Endometrial microvascular endothelial cells (primary cell): ENCODE data around the gene KRT6C. TPM values are rescaled to one million over a fixed set of nuclear protein-coding genes. Genes with fewer than 3 reads are reported as not detected.

Source experiments
- in situ Hi-C: cut with HindIII; loops from 2 replicates; pipeline ENCODE4 v1.10.0; 2017; ENCODE audit warnings: low sequenced_read_pairs, low pct_unique_long_range_greater_than_20kb; ENCODE audit errors: inconsistent ontology term
- total RNA-seq: library from RNA; depleted of rRNA; stranded (reverse); fragments of >200 nt; gene quantifications from one replicate; pipeline ENCODE4 v1.2.3, GENCODE V29; 2015; ENCODE audit errors: inconsistent ontology term

The KRT6C gene
- total RNA-seq, 1 donor from 2014 or later = not detected

DNA sequence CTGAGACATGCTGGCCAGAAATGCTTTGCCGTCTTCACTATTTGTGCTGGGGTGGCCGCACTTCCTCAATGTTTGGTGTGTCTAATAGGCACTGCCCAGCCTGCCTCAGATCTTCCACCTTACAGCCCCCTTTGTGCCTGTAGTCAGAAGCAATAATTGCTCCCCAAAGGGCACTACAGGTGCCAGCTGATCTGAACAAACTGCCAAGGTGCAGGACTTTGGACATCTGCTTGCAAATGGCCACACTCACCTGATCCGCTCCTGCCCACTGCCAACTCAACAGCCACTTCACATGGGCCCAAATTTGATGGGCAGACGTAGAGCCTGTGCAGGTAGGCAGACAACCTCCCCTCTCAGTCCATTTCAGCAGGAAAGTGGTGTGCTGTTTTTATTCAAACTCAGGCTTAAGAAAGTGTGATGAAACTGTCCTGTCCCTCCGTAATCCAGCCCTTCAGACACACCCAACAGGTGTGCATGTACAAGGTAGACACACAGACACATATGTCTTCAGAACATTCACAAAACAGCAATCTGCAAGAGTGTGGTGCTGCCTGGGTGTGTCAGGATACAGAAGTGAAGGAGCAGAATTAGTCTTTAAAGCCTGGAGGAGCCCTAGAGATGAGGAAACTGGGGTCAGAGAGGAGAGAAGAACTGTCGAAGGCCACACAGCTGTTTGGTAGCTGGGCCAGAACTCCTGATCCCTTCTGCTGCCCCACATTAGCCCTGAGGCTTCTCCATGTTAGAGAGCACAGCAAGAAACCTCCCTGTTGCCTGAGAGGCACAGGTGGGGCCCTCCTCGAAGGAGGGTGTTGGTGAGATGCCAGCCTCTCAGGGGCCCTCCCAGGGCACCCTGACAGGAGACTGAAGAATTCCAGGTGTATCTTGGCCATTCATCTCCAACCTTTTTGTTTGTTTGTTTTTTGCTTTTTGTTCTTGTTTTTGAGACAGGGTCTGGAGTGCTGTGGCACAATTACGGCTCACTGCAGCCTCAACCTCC lies 35.0 kb downstream of the KRT6C start:
- in situ Hi-C loops = no loop called here

DNA sequence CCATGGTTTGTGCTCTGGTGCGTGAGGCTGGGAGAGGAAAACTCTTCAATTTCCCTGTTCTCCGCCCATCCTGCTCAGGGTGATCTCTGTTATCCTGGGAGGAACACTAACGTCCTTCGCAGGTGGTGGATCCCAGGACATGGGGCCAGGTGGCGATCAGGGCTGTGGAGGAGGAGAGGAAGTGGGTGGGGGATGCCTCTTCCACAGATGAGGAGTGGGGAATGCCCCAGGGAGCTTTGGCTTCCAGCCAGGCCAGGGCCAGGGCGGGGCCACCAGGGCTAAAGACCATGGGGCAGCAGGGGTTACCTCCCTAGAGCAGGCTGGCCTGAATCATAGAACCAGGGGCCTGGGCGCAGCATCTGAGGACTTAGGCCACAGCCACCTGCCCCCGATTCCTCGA lies 36.1 kb downstream of the KRT6C start:
- in situ Hi-C loops = no loop called here

GRCh38 chr12:52436828-52437474 lies 36.7 kb downstream of the KRT6C start:
- in situ Hi-C loops = no loop called here

- in situ Hi-C loops = no loop called here
Observed at GRCh38 chr12:52436000-52436827, 37.4 kb downstream of the KRT6C start.

- in situ Hi-C loops = no loop called here
Observed at GRCh38 chr12:52435659-52435999, 38.0 kb downstream of the KRT6C start.

DNA sequence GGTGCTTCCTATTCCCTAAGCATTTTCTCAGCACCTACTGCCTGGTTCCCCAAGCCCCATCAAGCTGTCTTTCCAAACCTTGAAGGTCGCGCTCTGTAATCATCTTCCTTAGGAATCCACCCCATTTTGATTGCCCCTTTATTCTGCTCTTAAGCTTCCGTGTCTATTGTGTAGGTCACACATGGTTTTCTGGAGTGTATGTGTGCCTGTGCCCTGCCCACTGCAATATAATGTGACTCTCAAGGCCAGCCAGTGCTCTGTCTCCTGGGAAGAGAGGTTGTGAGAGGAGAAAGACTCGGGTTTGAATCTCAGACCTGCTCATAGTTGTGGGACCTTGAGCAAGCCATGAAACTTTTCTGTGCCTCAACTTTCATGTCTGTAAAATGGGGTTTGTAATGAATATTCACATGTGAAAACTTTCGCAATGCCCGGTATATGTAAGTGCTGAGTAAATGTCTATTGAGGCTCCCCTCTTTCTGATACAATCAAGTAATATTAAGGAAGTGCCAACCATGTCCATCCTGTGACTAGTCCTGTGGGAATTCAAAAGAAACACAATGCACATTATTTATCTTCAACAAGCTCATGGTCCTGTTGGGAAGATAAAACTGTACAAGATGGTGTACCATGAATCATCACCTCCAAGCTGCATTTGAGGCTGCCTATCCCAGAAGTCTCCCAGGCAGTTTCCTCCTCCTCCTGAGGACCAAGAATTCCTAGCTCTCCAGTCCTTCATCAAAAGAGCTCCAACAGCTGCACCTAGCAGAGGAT lies 38.7 kb downstream of the KRT6C start:
- in situ Hi-C loops = no loop called here

GRCh38 chr12:52434081-52434733 lies 39.4 kb downstream of the KRT6C start, which contains the start of gene KRT75:
TSS of gene KRT75 (minus strand) at chr12:52434371. CDS start at chr12:52434304, 67 bp downstream.
- in situ Hi-C loops = no loop called here

DNA sequence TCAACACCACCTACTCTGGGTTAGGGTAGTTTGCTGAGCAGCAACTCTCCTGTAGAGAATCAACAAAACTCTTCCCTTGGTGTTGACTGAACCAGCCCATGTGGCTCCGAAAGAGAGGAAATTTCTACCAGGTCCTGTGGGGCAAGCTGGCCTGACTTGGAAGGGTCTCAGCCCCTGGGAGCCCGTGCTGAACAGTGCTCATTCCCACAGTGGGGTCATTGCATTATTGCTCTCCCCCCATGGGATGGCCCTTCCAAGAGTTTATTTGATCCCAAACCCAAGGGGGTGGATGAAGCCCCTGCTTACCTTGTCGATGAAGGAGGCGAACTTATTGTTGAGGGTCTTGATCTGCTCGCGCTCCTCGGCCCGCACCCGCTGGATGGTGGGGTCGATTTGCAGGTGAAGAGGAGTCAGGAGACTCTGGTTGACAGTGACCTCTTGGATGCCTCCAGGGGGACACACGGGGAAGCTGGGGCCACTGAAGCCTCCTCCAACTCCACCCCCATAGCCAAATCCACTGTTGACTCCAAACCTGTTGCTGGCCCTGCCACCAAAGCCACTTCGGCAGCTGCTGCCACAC lies 40.0 kb downstream of the KRT6C start:
- in situ Hi-C loops = no loop called here

DNA sequence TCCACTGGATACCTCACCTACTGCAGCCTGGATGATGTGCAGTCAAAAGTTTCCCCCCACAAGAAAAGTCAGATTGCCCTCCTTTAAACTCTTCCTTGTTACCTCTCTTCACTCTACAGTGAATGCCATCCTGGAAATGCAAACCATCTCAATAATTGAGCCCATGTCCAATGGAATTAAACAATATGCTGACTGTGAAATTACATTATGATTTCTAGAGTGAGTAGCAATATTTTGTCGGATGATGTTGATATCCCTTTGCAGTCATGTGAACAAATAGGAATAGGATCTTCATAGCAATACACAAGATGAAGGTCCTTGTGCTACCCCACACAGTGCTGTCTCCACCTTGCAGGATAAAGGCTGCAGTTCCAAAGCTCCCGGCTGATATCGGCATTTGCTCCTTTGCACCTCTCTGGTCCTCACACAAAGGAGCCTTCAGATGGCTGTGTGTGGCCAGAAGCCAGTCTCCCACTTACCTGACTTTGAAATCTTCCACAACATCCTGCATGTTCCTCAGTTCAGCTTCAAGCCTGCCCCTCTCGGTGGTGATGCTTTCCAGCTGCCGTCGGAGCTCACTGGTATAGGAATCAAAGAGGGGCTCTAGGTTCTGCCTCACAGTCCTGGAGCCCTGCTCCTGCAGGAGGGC lies 40.9 kb downstream of the KRT6C start:
- in situ Hi-C loops = no loop called here

- in situ Hi-C loops = no loop called here
Observed at GRCh38 chr12:52428121-52428520, 45.5 kb downstream of the KRT6C start.

DNA sequence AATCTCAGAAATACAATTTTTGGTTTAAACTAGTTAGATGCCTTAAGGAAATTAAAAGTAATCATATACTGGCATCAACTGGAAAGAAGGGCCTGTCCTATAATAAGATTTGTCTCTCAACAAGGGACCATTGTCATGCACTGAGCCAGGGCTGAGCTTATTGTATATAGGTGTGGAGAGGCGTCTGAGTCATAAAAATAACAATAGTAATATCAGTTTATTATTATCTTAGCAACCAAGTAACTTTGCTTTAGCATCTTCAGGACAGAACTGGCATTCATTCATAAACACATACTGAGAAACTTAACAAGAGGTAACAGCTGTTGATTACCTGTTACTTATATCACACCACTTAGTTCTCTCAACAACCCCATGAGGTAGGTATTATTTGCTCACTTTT lies 46.5 kb downstream of the KRT6C start:
- in situ Hi-C loops = no loop called here

DNA sequence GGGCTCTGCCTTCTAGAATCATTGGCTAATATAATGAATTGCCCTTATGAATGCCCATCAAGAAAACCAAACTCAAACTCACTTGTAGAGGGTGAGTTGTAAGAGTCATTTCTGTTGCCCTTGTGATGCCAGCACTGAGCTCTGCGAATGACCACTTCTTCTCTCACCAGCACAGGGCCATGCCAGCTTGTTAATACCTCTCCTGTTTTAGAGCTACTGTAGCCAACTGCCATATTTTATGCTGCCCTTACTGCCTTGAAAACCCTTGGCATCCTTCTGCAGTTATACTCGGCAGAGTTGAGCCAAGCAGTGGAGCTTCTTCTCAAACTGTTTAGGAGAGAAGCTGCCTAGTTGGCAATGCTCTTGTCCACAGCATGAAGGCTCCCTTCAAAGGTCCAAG lies 47.6 kb downstream of the KRT6C start:
- in situ Hi-C loops = no loop called here

DNA sequence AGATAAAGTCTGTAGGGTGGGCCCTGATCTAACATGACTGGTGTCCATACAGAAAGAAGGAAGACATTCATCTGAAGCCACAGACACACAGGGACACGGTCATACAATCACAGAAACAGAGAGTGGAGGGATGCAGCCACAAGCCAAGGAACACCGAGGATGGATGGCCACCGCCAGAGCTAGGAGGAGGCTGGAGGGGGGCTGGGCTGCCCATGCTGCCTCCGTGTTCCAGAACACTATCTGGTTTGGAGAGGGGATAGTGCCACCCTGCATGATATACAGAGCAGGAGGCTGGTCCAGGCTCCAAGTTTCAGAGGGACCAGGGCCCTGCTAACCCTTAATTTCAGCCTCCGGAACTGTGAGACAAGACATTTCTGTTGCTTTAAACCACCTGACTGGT lies 48.1 kb downstream of the KRT6C start:
- in situ Hi-C loops = no loop called here

DNA sequence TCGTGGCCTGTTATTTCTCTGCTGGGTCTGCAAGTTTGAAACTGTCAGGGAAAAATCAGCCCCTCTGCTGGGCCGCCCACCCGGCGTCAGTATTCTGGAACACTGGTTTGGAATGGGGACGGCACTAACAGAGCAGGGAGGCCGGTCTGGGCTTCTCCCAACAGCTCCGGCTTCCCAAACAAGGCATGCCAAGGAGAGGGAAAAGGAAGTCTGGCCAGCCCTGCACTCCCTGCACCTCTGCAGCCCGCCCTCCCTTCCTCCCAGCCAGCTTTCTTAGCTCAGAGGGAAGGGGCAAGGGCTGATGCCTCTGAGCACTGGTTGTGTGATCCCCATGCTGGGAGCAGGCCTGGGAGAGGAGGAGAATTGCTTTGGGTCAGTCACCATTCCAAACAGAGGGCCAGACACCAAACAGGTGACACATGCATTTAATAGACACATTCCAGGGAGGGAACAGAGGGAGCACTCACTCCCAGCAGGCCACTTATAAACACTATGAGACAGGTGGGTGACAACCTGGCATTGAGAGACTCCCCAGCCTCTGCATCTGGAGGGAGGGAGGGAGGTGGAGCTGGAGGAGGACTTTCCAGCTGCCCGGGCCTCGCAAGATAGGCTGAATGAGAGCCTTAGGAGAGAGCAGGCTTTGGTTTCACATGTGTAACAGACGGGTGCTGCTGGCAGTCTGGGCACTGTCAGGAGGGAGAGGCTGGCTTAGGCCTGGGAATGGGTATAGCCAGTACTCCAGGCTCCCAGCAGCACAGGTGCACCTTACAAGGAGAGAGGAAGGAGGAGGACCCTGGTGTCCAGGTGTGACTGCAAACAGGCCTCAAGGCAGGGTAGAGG lies 49.7 kb downstream of the KRT6C start:
- in situ Hi-C loops = no loop called here

- in situ Hi-C loops = no loop called here
Observed at GRCh38 chr12:52423035-52423434, 50.6 kb downstream of the KRT6C start.

DNA sequence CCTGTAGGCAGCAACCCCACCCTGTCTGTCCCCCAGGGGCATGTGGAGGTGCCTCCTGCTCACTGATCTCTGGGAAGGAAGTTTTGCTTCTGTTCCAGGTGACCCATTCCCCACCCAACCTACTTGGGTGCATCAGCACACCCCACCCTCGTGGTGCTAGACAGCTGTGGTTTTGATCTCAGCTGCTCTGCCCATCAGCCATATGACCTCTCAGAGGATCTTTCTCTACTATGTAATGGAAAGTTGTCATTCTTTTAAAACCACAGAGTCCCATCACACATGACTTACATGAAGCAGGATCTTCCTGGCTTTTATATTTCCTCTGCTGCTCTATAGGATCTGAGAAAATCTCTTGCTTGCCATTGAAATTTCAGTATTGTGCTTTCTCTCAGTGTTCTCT lies 53.9 kb downstream of the KRT6C start:
- in situ Hi-C loops = no loop called here
